ENCODE results near the gene ACTL10.

ACTL10 gene

DNA sequence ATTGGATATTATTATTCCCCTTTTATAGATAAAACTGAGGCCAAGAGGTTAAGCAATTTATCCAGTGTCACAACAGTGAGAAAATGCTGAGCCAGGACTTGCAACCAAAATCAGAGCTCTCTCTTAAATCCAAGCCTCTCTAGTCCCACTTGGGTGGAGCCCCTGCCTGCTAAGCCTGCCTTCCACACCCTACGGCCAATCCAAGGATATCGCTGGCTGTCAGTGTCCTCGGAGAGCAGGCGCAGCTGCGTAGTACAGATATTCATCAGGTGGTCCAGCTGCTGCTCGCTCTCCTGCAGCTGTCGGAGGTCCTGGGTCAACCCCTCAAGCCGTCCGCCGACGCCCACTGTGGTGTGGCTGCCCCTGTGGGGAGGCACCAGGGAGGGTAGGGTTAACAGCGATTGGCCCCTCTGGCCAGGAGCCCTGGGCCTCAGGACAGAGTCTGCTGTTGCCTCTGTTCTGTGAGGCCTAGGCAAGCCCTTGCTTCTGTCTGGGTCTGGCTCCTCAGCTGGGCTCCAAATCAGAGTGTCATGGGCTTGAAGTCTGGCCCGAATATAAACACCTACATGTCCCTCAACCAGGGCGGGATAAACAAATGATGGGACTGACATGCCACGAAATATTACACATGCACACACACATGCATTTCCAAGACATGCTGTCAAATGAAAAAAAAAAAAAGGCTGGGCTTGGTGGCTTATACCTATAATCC, 11.4 kb downstream of the ACTL10 start:
- no peak for DNase-seq (ENCODE audit: low spot score)

DNA sequence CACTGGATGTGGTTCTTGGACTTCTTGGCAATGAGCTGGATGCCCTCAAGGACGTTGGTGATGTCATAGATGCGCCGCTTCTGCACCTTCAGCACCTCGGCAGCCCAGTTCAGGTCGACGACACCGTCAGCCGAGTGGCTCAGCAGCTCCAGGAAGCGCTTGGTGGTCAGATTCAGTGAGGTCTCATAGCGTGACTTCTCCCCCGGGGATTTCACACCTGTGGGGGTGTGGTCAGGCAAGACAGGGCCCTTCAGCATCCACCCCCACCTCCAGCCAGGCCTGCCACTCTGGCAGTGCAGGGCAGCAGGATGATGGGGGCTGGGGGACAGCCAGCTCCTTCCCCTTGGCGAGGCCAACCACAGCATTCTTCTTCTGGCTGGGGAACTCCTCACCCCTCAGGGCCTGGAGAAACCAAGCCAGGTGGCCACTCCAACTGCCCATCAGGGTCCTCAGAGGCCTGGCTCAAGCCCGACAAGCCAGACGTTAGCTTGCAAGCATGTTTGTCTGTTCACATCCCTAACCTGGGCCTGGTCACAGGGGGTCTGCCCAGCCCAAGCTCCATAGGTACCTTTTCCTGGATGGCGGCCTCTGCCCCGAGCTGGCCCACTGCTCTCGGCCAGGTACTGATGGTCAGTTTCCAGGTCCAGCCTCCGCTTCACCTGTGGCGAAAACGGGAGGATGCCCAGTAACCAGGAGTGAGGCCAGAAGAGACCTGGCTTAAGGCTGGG, 13.2 kb downstream of the ACTL10 start:
- no peak for DNase-seq (ENCODE audit: low spot score)

DNA sequence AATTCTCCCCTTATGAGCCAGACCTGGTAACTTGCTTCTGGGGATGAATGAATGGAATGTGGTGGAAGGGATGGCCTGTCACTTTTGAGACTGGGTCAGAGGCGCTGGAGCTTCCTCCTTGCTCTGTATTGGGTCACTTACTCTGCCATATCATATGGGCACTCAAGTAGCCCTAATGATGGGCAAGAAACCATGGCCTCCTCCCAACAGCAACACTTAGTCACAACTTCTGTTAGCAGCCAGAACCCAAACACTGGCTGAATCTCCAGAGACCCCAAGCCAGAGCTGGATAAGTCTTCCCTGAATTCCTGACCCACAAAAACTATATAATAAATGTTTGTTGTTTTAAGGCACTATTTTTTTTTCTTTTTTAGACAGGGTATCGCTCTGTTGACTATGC, 13.9 kb downstream of the ACTL10 start:
- no peak for DNase-seq (ENCODE audit: low spot score)

DNA sequence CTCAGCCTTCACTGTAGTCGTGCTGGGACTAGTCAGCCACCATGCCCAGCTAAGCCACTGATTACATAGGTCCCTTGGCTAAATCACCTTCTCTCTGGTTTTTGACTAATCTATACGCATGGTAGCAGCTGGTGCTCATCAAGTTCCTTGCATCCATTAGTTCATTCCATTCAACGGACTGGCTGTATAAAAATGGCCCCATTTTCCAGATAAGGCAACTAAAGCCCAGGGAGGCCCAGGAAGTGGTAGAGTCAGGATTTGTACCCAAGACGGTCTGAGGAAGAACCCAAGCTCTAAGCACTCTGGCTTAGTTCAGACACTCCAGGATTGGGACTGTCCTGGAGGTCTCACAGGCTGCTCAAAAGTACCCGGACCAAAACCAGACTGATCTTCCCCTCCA, 14.5 kb downstream of the ACTL10 start:
- DNase-seq (ENCODE audit: low spot score) = no peak

DNA sequence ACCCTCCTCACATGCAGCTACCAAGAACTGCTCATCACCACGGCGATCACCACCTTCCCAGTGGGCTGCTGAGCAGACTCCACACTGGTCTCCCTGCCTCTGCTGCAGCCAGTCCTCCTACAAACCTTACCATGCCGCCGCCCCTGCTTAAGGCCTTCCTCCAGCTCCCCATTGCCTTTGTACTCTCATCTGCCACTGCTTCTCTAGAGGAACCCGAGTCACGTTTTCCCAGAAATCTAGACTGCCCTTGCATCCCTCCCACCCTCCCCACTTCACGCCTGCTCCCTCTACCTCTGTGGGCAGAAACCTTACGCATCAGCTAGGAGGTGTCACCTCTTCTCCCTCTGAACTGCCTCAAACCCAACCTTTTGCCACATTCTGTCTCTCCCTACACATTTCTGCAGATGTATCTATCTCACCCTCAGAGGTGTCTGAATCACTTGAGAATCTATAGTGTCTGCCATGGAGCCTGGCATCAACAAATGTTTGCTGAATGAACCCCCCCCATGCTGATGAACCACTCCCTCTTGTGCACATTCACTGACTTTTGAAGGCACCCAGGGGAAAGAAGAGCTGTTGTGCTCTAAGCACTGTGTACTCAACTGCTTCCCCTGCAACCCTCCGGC, 15.1 kb downstream of the ACTL10 start:
- DNase-seq (ENCODE audit: low spot score) = no peak

DNA sequence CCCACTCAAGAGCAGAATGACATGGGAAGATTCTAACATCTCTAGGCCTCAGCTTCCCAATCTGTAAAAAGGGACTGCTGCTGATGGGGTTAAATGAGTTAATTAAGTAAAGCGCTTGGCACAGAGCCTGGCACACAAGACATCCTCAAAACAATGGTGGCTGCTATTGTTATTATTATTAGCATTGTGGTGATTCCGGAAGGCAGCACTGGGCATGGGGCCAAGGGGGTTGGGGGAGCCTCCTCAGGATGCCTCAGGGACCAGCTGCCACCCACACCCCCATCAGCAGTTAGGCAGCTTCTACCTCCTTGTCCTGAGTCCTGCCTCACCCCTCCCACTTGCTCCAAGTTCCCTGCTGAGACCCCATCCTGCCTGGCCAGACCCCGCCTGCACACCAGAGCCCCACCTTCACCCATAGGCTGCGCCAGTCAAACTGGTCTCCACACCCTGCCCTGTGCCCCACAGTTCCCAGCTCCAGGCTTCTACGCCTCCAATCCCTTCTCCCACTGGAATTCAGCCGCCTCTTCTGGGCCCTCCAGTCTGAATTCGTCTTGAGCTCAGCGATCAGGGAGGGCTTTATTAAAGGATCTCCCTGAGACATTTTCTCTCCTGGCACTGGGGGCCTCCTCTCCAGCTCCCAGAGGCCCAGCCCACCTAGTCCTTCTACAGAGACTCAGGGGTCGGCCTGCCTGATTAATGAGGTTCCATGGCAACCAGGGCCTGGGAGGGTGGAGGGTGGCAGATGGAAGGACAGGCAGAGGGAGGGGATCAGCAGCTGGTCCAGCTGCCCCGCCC, 18.0 kb downstream of the ACTL10 start:
- no peak for DNase-seq (ENCODE audit: low spot score)

DNA sequence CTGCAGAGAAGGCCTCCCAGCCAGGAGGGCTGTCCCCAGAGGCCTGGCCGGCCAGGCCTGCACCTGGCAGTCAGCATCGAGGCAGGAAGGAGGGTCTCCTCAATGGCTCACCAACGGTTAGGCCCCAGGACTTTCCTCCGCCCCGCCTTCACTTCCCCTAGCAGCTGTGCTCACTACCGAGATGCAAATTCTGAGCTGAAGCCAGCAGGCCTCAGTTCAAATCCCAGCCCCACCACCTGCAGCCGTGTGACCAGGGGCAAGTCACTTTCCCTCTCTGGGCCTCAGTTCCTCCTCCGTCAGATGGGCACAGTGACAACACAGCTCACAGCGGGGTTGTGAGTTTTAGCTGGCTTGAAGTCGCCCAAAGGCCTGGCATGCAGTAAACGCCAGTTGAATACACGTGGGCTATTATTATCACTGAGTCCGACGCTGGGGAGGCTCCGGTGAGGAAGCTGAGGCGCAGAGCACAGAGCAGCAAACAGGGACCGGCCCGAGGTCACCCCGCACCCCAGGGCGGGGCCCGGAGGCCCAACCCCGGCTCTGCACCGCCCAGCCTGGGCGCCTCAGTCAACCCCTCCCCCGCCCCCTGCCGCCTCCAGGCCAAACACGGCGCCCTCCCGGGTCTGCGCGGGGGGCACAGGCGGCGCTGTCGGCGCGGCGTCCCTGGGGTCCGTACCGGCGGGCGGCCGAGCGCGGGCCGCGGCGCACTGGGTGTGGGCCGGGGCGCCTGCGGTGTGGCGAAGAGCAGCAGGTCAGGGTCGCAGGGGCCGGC, 18.8 kb downstream of the ACTL10 start:
- DNase-seq (ENCODE audit: low spot score) = peak; percentile 65

DNA sequence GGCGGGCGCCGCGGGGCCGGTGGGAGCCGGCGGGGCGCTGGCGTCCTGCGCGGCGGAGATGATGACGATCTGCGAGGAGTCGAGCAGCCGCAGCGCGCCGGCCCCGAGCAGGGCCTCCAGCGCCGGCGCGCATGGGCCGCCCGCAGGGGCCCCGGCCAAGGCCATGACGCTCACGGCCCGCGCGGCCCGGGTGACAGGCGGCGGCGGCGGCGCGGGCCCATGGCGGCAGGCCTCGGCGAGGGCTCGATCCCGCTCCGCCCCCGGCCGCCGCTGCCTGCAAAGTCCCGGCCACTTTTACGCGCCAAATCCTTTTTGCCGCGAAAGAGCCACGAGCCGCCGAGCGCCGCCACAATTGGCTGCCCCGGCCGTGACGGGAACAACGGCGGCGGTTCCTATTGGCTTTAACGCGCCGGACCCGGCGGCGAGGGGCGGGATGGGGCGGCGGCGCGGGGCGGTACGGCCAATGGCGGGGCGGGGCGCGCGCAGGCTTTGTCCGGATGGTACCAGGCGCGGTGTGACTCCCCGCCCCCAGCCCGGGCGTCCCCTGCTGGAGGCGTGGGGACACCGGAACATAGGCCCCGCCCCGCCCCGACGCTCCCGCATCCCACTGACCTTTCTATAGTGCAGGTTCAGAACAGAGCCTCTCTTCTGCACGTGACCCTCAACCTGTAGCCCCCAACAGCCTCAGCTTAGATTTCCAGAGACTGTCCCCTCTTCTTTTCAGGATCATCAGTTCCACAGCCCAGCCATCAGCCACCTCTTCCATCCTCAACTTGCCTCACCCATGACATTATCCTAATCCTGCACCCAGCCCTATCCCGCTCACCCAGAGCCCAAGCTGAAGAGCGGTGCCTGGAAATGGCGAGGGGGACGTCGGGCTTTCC, 19.6 kb downstream of the ACTL10 start, which contains the start of gene E2F1:
E2F1 (minus strand) TSS at position 286 of the 884 bp plus-strand sequence; CDS start at position 165, 121 bp downstream.
- peak; percentile 90 for DNase-seq (ENCODE audit: low spot score)

DNA sequence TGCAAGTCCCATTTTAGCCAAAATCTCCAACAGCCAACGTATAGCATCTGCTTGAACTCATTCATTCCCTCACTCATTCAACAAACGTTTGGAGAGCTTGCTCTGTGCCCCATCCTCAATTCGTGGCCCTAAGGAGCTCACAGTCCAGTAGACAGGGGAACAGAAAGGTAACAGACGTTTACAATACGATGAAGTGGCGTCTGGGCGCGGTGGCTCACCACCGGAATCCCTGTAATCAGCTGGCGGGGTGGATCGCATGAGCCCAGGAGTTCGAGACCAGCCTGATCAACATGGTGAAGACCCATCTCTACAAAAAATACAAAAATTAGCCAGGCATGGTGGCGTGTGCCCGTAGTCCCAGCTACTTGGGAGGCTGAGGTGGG, 20.2 kb downstream of the ACTL10 start:
- no peak for DNase-seq (ENCODE audit: low spot score)

DNA sequence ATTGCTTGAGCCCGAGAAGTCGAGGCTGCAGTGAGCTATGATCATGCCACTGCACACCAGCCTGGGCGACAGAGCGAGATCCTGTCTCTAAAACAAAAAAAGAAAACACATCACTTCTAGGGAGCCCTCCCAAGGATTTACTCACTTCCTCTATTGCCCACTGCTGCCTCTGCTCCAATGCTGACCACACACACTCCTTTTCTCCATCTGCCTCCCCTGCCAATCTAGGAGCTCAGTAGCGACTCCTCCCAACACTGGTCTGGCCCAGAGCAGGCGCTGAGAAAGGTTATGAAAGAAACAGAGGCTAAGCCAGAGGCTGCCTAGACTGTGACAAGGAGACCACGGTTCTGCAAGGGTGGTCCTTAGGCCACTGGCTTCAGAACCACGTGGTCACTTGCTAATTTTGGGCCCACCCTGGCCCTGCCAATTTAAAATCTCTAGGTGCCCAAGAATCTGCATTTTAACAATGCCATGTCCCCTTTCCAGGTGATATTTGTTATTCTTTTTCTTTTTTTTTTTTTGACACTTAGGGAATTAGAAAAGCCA, 20.7 kb downstream of the ACTL10 start:
- DNase-seq (ENCODE audit: low spot score) = no peak

DNA sequence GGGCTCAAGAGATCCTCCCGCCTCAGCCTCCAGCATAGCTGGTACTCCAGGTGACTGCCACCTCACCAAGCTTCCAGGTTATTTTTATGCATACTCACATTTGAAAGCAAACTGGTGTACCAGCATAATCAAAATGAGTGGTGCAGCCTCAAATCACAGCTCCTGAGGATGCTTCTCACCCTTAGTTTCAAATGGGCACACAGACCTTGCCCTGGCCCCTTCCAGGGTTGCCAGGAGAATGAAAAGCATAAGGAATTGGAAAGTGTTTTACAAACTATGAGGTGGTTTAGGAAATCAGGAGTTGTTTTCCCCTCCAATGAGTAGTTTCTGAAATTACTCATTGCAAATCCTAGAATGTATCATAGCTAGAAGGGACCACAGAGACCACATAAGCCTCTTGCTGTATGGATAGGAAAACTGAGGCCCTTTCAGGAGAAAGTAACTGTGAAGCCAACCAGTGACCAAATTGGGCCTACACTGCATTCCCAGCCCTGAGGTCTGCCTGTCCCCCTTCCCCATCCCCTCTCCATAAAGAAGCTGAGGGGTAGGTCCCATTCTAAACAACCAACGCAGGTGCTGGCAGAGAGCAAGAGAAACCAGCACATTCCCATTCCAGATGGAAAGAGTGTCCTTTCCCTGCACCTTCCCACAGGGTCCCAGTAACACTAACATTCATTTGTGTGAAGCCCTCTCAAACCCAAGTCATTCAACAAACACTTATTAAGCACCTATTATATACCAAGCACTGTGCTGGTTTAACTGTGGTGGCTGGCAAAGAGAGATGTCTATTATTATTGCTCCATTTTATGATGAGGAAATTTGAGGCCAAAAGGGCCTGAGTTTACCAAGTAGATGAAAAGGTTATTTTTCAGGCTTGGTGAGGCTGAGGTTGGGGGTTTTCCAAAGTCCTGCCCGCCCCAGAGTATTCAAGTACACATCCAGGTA, 21.5 kb downstream of the ACTL10 start:
- no peak for DNase-seq (ENCODE audit: low spot score)

DNA sequence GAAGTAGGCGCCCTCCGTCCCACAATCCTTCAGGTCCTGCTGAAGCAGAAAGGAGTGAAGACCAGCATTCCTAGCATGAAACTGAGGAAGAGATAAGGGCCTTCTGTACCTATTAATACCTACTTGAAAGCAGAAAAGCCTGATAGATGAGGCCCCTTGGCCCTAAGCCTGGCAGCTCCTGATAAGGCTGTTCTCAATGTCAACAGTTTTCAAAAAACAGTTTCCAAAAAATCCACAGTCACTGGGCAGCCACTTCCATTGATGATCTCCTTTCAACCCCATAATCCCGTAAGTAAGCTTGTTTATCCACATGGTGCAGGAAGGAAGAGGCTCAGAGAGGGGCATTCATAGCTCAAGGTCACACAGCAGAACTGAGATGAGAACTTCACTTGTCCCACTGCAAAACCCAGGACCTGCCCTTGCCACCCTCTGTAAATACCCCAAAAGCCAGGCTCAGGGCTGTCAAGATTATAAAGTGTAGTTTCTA, 22.2 kb downstream of the ACTL10 start:
- peak; percentile 77 for DNase-seq (ENCODE audit: low spot score)

DNA sequence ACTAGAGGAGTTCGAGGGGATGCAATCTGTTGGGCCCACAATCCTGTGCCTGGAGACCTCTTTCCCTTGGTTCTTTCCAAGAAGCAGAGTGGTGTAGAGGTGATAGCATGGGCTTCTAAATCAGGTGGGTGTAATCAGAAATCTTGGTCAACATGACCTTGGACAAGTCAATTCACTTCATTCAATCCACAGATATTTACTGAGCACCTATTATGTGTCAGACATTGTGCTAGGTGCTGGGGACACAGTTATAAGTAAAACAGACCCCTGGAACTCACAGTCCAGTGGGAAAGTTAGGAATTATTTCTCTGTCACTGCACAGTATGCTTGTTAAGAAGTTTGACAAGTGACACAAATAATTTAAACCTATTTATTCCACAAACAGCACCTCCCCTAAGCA, 22.8 kb downstream of the ACTL10 start:
- peak; percentile 17 for DNase-seq (ENCODE audit: low spot score)

DNA sequence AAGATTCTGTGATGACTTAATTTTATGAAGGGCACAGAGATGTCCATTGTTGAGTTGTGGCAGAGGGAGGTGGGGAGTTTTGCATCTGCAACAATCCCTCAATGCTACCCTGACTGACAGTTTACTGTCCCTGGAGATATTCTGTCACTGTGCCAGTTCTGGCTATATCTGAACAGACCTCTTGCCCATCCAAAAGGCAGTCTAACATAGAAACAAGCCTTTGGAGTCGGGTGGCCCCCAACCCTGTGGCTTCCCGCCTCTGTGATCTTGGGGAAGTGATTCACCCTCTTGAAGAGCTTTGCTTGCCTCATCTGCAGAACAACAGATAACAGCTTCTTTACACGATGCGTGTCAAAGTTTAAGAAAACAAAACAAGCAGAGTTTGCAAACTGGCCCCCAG, 23.2 kb downstream of the ACTL10 start:
- DNase-seq (ENCODE audit: low spot score) = peak; percentile 70

DNA sequence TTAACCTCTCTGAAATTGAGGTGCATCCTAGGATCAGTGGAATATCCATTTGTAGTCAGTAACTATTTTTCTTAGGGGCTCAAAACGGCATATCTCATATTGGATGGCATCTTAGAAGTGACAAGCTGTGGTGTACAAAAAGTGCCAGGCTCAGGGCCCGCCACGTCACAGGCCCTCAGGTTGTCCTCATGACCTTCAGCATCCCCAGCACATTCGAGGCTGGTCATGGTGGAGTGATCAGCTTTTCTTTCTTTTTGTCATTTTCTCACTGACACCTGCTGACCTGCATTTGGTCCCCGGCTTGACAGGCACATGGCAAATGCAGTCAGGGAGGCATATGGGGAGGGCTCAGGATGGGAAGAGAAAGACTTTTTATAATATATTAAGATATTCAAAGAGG, 26.5 kb downstream of the ACTL10 start:
- no peak for DNase-seq (ENCODE audit: low spot score)

DNA sequence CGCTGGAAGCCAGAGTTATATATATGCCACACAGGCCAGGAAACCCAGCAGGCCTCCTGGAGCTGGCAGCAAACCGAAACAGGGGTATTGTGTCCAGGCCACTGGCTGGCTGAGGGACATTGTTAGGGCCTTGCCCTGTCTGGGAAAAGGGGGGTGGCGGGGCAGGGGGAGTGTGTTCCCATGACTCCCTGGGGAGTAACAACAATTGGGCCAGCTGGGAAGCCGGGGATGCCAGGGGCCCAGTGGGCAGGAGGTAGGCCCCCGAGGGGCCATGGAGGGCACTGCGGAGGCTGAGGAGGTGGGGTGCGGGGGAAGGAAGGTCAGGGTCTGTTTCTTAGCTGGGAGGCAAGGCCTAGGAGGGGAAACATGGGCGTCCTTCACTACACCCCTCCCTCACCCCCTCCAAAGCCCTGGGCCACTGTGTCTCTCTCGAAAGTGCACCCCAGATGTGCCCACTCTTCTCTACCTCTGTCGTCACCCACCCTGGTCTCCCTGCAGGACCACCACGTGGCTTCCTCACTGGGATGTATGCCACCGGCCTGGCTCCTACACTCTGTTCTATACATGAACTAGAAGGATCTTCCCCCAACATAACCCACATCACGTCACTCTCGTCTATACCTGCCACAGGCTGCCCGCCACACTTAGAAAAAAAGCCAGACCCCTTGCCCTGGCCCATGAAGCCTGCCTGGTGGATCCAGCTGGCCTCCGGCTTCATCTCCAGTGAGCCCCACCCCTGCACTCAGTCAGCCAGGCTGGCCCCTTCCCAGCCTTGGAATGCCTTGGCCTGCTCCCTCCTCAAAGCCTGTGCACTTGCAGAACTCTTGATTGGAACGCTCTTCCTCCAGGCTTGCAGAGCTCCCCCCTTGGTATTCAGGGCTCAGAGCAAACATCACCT, 27.2 kb downstream of the ACTL10 start:
- no peak for DNase-seq (ENCODE audit: low spot score)

DNA sequence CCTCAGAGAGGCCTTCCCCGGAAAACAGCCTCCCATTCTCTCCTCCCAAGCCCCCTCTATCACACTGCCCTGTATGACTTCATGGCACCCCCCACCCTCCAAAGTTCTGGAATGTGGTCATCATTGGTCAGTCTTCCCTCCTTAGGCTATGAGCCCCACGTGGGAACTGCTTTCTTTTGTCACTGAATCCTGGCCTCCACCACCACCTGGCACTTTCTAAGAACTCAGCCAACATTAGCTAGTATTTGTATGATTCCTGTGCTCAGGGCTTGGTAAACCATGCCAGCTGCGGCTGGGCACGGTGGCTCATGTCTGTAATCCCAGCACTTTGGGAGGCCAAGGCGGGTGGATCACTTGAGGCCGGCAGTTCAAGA, 27.9 kb downstream of the ACTL10 start:
- no peak for DNase-seq (ENCODE audit: low spot score)

DNA sequence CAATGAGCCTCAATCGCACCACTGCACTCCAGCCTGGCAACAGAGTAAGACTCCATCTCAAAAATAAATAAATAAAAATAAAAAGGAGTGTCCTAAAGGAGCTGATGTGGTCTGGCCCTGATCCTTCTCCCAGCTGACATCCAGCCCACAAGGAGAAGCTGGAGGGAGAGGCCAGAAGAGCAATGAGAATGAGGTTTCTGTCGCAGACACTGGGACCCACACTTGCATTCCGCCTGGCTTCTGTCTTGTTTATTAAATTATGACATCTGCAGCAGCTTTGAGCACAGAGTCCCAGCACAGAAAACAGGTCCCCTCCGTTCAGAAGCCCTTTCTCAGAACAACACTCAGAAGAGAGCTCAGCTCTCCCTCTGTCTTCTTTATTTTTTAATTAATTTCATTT, 29.7 kb downstream of the ACTL10 start:
- DNase-seq (ENCODE audit: low spot score) = no peak
